Cardiac muscle cell (in vitro differentiated cells and primary cell): ENCODE measurements around the gene SCRN3. TPM values are rescaled to one million over a fixed set of nuclear protein-coding genes. Genes with fewer than 3 reads are reported as not detected.

ENCODE experiments used
- DNase-seq, 2 donors: peaks; one replicate each; pipeline versions ENCODE4 v3.0.0 to v3.0.0-alpha.2; 2010 to 2017; ENCODE audit warnings: low read depth in 1 of 2, low spot score in 1 of 2
- H3K27ac ChIP-seq: fragments of 200-600 bp; sonication (generic); 2 replicates; pipeline ENCODE4 v1.5.1; 2016
- H3K27me3 ChIP-seq: fragments of 200-600 bp; sonication (generic); 2 replicates; pipeline ENCODE4 v1.6.0; 2016; ENCODE audit warnings: control low read depth
- H3K36me3 ChIP-seq: fragments of 200-600 bp; sonication (generic); 2 replicates; pipeline ENCODE4 v1.5.1; 2016; ENCODE audit warnings: control low read depth
- H3K4me1 ChIP-seq: fragments of 200-600 bp; sonication (generic); 2 replicates; pipeline ENCODE4 v1.8.1; 2017; ENCODE audit warnings: low read depth, mild to moderate bottlenecking, mixed run types
- H3K4me3 ChIP-seq: fragments of 200-600 bp; sonication (generic); 2 replicates; pipeline ENCODE4 v1.5.1; 2016; ENCODE audit warnings: mild to moderate bottlenecking
- H3K9me3 ChIP-seq: fragments of 200-600 bp; sonication (generic); 2 replicates; pipeline ENCODE4 v1.5.1; 2017; ENCODE audit warnings: low read depth, mild to moderate bottlenecking, control low read depth
- polyA plus RNA-seq: library from polyadenylated mRNA; unstranded; fragments of >200 nt; fragmentation: Nextera tagmentation; extraction: Ambion mirVana; gene quantifications from 2 replicates; pipeline ENCODE4 v1.2.1, GENCODE V29; 2016
- total RNA-seq: library from RNA; depleted of rRNA; stranded (reverse); fragments of >200 nt; gene quantifications from 2 replicates; pipeline ENCODE4 v1.2.3, GENCODE V29; 2016
- TF ChIP-seq, protein P1 (sequence below): IDR thresholded peaks from 2 replicates; pipeline ENCODE4 v1.5.1; 2012; ENCODE audit warnings: low read depth, mild to moderate bottlenecking, low read length

Gene SCRN3
- total and polyA plus RNA-seq, 2 experiments from 2014 or later = 23.5 to 42.1 TPM

DNA sequence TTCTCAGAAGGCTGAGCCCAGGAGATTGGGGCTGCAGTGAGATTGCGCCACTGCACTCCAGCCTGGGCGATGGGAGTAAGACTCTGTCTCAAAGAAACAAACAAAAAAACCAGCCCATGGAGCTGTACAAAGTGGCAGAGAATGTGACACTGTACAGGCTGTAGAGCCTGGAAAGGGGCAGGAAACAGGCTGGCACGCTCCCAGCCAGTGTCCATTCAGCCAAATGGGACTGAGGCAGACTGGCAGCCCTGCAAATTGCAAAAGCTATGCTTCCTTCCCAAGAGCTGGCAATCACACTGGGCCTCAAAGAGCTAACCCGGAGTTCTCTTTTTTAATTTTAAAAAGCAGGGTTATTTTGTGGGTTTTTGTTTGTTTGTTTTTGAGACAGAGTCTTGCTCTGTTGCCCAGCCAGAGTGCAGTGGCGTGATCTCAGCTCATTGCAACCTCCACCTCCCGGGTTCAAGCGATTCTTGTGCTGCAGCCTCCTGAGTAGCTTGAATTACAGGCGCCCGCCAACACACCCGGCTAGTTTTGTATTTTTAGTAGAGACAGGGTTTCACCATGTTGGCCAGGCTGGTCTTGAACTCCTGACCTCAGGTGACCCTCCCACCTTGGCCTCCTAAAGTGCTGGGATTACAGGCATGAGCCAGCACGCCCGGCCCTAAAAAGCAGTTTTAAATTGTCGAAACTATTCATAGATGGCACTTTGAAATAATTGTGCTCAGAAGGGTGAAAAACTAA, 42.8 kb downstream of the SCRN3 start:
- TF ChIP-seq, protein P1, sequence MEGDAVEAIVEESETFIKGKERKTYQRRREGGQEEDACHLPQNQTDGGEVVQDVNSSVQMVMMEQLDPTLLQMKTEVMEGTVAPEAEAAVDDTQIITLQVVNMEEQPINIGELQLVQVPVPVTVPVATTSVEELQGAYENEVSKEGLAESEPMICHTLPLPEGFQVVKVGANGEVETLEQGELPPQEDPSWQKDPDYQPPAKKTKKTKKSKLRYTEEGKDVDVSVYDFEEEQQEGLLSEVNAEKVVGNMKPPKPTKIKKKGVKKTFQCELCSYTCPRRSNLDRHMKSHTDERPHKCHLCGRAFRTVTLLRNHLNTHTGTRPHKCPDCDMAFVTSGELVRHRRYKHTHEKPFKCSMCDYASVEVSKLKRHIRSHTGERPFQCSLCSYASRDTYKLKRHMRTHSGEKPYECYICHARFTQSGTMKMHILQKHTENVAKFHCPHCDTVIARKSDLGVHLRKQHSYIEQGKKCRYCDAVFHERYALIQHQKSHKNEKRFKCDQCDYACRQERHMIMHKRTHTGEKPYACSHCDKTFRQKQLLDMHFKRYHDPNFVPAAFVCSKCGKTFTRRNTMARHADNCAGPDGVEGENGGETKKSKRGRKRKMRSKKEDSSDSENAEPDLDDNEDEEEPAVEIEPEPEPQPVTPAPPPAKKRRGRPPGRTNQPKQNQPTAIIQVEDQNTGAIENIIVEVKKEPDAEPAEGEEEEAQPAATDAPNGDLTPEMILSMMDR = no peak
- Histone ChIP-seq H3K4me3 (no peak overlapping the region), H3K27ac (no peak overlapping the region), H3K36me3 (no peaks in the 10 kb centered on the region), H3K27me3 (no peaks in the 10 kb centered on the region), H3K4me1 (peaks cover 17% of the 10 kb centered on the region), H3K9me3 (no peaks in the 10 kb centered on the region)
- peak in 1 of 2 donors; percentile 12 for DNase-seq

DNA sequence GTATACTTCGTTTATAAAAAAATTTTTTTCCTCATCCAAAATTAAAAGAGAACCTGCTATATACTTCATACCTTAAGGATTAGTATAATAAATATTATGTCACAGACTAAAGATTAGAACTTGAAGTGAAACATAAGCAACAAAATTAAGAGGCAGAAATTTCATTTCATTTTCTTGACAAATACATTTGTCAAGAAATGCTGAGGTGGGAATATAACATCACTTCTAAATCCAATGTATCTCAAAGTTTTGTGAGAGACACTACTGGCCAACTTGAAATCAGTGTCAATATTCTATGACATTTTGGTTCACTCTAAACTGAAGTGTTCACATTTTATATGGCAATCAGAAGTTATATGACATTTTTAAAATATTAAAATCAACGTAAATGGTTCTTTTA, 43.8 kb downstream of the SCRN3 start:
- H3K36me3 ChIP-seq = no peaks in the 10 kb centered on the region
- peaks cover 17% of the 10 kb centered on the region for H3K4me1 ChIP-seq
- H3K27me3 ChIP-seq = no peaks in the 10 kb centered on the region
- peak overlapping the region; percentile 44 for H3K27ac ChIP-seq
- no peaks in the 10 kb centered on the region for H3K9me3 ChIP-seq
- no peak overlapping the region for H3K4me3 ChIP-seq
- TF ChIP-seq, protein P1 = no peak
- no peak for DNase-seq

DNA sequence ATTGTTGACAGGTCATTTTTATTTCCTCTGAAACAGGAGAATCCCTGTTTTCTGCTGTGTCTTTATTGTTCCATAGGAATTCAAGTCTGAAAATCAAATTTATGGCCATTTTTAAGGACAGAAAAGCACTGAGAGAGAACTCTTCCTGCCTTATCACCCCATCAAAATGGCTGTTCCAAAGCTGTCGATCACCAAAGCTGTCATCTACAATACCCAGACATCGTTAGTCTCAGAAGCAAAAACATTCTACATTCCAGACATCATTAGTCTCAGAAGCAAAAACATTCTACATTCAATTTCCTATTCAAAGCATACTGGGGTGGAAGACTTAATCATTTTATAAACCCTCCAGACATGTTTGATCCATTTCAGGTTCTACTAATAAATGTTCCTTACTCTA, 44.4 kb downstream of the SCRN3 start:
- Histone ChIP-seq H3K4me1 (peaks cover 17% of the 10 kb centered on the region), H3K4me3 (no peak overlapping the region), H3K27me3 (no peaks in the 10 kb centered on the region), H3K36me3 (no peaks in the 10 kb centered on the region), H3K27ac (peak overlapping the region; percentile 44), H3K9me3 (no peaks in the 10 kb centered on the region)
- DNase-seq = peak in 1 of 2 donors; percentile 54
- TF ChIP-seq, protein P1 = no peak

DNA sequence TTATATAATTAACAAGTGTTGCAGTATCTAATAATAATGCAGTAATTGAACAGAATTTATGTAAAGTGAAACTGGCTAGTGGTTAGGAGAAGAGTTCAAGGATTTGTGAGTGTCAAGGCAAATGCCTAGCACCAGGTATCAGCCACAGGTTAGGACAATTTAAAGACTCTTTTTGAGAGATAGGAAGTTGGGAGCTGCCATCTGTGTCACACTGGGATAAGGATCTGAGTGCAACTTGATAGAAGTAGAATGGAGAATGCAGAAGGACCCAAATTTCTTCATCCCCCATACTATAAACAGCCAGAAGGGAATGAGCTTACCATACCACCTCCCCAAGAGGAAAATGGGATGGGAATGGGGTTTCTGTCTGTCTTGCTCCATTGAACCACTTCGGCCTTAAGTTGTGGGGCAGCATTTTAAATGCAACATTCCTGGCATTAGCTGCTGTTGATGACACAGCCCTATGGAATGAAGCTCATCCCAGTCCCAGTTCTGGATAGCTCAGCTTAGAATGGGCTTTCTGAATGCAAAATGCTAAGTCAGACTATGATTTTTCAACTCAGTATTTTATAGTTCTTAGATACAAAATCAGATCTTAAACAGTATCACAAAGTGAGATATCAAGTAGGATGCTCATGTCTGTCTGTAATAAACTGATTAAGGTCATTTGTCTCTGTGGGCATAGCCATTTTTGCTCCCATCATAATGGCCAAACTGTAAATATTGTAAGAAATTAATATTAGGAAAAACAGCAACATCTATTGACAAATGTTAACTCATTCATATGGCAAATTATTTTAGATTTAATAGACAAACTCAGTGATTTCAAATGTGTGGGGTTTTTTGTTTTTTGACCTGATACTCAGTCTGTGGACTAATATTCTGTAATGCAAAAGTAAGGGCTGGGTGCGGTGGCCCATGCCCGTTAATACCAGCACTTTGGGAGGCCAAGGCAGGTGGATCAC, 47.3 kb downstream of the SCRN3 start:
- TF ChIP-seq, protein P1 = no peak
- DNase-seq = peak in 1 of 2 donors; percentile 85
- Histone ChIP-seq H3K4me3 (no peak overlapping the region), H3K27me3 (no peaks in the 10 kb centered on the region), H3K9me3 (no peaks in the 10 kb centered on the region), H3K4me1 (peaks cover 17% of the 10 kb centered on the region), H3K36me3 (no peaks in the 10 kb centered on the region), H3K27ac (peak overlapping the region; percentile 4)

DNA sequence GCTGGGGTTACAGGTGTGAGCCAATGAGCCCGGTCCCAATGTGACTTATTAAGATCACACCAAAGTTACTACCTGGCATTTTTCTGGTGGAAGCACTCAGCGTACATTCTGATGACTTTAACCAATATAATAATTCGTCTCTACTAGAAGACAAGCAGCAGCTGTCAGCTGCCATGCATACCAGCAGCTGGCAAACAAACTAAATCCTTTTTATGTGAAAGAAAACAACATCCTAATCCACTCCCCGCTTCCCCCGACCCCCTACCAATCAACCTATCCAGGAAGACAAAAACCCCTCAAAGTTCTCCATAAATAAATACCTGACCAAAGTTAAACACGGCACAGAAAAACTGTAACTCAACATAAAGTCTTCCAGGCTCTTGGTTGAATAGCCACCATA, 49.2 kb downstream of the SCRN3 start:
- Histone ChIP-seq H3K27ac (no peak overlapping the region), H3K9me3 (no peaks in the 10 kb centered on the region), H3K4me1 (peaks cover 14% of the 10 kb centered on the region), H3K36me3 (no peaks in the 10 kb centered on the region), H3K27me3 (no peaks in the 10 kb centered on the region), H3K4me3 (no peak overlapping the region)
- DNase-seq = no peak
- TF ChIP-seq, protein P1 = no peak
